Panc1 (cell line): ENCODE measurements around the gene DDX25. TPM values are rescaled to one million over a fixed set of nuclear protein-coding genes. Genes with fewer than 3 reads are reported as not detected.
A peak's percentile ranks its signal among the peaks of the same experiment; 100 is the strongest.

Source experiments
- ATAC-seq: fragments of 200-7000 bp; cut with Tn5 transposase; 2 replicates; pipeline ENCODE4 v1.9.1; 2020; ENCODE audit warnings: mild to moderate bottlenecking, moderate library complexity
- BruUV-seq: library from RNA; stranded (reverse); fragments of 400-500 nt; replicated peaks from 2 replicates; lab custom pipeline; 2021; lab: Mats Ljungman, UMichigan
- CTCF ChIA-PET: fragments of 300-600 bp; sonication (Branson Sonifier 250); formaldehyde crosslinking; loops from one replicate; lab custom pipeline; 2022; ENCODE audit warnings: antibody characterized with exemption; lab: Charles Lee
- POLR2A ChIA-PET: fragments of 300-600 bp; sonication (Branson Sonifier 250); formaldehyde crosslinking; loops from one replicate; lab custom pipeline; 2022; ENCODE audit warnings: antibody characterized with exemption; lab: Charles Lee
- DNase-seq: peaks from one replicate; pipeline ENCODE4 v3.0.0-alpha.2; 2010; ENCODE audit warnings: low read depth, low spot score
- H3K27ac ChIP-seq: 2 replicates; pipeline ENCODE4 v1.5.1; 2011; ENCODE audit warnings: mild to moderate bottlenecking, low read length, inconsistent platforms
- H3K27me3 ChIP-seq: fragments of 200-500 bp; sonication (Bioruptor generic); 2 replicates; pipeline ENCODE4 v1.6.0; 2014; ENCODE audit warnings: low read length, inconsistent platforms; ENCODE audit not compliant: control insufficient read depth, insufficient read depth
- H3K36me3 ChIP-seq: fragments of 200-500 bp; sonication (Bioruptor generic); 2 replicates; pipeline ENCODE4 v1.5.1; 2014; ENCODE audit warnings: inconsistent platforms, mild to moderate bottlenecking, low read length, moderate library complexity; ENCODE audit not compliant: control insufficient read depth, insufficient read depth
- H3K4me1 ChIP-seq: 2 replicates; pipeline ENCODE4 v1.5.1; 2011; ENCODE audit warnings: inconsistent platforms, mild to moderate bottlenecking, low read length, moderate library complexity; ENCODE audit not compliant: control insufficient read depth, insufficient read depth
- H3K4me3 ChIP-seq, 2 experiments: 2 replicates each; pipeline ENCODE4 v1.5.1; 2011 to 2012; ENCODE audit warnings: low read depth in 2 of 2, low read length in 2 of 2, mild to moderate bottlenecking in 2 of 2, inconsistent platforms in 1 of 2, moderate library complexity in 1 of 2
- H3K9me3 ChIP-seq: fragments of 200-500 bp; sonication (Bioruptor generic); 2 replicates; pipeline ENCODE4 v1.5.1; 2014; ENCODE audit warnings: low read depth, mild to moderate bottlenecking, inconsistent platforms, low read length, moderate library complexity; ENCODE audit not compliant: control insufficient read depth, insufficient read depth
- POLR2AphosphoS5 ChIP-seq: IDR thresholded peaks from 2 replicates; pipeline ENCODE4 v1.6.1; 2012; ENCODE audit warnings: mild to moderate bottlenecking, low read depth, low read length, moderate library complexity
- SIN3A ChIP-seq: IDR thresholded peaks from 2 replicates; pipeline ENCODE4 v1.6.1; 2012; ENCODE audit warnings: low read depth, mild to moderate bottlenecking, low read length, moderate library complexity, borderline replicate concordance; ENCODE audit not compliant: insufficient read depth
- TCF7L2 ChIP-seq: IDR thresholded peaks from 2 replicates; pipeline ENCODE4 v1.6.1; 2011; ENCODE audit warnings: mild to moderate bottlenecking, low read depth, low read length, inconsistent platforms
- in situ Hi-C: cut with HindIII; loops from 2 replicates; pipeline ENCODE4 v1.10.0; 2016; ENCODE audit warnings: low sequenced_read_pairs, low pct_unique_long_range_greater_than_20kb
- intact Hi-C: fragments of 100-400 bp; cut with micrococcal nuclease; formaldehyde crosslinking; loops from one replicate; pipeline ENCODE4 v1.10.0; 2022; ENCODE audit not compliant: unreplicated experiment
- total RNA-seq: library from RNA; stranded (reverse); gene quantifications from one replicate; pipeline ENCODE4 v1.2.1, GENCODE V29; 2021; ENCODE audit not compliant: unreplicated experiment
- TF ChIP-seq, protein P1 (sequence below): fragments of 450-650 bp; IDR thresholded peaks from 2 replicates; pipeline ENCODE4 v1.5.1; 2017; ENCODE audit warnings: mild to moderate bottlenecking
- TF ChIP-seq, protein P2 (sequence below), 2 experiments: IDR thresholded peaks; 2 replicates each; pipeline ENCODE4 v1.6.1; 2011 to 2012; ENCODE audit warnings: low read depth in 2 of 2, control low read depth in 1 of 2, low read length in 1 of 2, mild to moderate bottlenecking in 1 of 2, moderate library complexity in 1 of 2; ENCODE audit not compliant: insufficient read depth in 1 of 2

Gene DDX25
- total RNA-seq, 1 experiment from 2014 or later, result 0.15 TPM

DNA sequence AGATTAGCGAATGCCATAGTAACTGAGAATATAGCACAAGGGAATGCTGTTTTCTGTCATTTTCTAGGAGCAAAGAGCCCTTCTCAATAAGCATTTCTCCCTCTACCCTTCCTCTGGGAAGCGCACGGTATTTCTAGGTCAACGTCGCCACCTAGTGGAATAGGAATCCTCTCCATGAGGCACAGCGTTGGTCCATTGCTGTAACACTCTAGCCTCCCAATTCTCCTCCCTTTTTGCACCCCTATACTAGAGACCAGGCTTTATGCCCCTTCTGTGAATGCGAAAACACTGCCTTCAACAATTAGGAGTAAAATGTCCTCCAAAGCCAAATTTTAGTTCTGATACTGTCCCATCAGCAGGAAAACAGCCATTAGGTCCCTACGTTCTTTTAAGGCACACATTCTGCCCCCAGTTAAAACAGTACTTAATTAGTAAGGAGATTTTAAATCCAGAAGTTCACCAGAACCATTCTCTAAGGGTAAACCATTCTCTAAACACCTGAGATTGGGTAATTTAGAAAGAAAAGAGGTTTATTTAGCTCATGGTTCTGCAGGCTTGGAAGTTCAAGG is 29.7 kb upstream of the DDX25 start:
- peaks cover 15% of the 10 kb centered on the region; the same call in 1 of the 2 replicates for H3K9me3 ChIP-seq
- BruUV-seq, result no TSS peak
- H3K27ac ChIP-seq, result no peak overlapping the region
- no peaks in the 10 kb centered on the region for H3K4me1 ChIP-seq
- TF ChIP-seq SIN3A (no peak), TCF7L2 (no peak), POLR2AphosphoS5 (no peak)
- TF ChIP-seq, protein P1, sequence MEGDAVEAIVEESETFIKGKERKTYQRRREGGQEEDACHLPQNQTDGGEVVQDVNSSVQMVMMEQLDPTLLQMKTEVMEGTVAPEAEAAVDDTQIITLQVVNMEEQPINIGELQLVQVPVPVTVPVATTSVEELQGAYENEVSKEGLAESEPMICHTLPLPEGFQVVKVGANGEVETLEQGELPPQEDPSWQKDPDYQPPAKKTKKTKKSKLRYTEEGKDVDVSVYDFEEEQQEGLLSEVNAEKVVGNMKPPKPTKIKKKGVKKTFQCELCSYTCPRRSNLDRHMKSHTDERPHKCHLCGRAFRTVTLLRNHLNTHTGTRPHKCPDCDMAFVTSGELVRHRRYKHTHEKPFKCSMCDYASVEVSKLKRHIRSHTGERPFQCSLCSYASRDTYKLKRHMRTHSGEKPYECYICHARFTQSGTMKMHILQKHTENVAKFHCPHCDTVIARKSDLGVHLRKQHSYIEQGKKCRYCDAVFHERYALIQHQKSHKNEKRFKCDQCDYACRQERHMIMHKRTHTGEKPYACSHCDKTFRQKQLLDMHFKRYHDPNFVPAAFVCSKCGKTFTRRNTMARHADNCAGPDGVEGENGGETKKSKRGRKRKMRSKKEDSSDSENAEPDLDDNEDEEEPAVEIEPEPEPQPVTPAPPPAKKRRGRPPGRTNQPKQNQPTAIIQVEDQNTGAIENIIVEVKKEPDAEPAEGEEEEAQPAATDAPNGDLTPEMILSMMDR, result peak; percentile 86
- TF ChIP-seq, protein P2, sequence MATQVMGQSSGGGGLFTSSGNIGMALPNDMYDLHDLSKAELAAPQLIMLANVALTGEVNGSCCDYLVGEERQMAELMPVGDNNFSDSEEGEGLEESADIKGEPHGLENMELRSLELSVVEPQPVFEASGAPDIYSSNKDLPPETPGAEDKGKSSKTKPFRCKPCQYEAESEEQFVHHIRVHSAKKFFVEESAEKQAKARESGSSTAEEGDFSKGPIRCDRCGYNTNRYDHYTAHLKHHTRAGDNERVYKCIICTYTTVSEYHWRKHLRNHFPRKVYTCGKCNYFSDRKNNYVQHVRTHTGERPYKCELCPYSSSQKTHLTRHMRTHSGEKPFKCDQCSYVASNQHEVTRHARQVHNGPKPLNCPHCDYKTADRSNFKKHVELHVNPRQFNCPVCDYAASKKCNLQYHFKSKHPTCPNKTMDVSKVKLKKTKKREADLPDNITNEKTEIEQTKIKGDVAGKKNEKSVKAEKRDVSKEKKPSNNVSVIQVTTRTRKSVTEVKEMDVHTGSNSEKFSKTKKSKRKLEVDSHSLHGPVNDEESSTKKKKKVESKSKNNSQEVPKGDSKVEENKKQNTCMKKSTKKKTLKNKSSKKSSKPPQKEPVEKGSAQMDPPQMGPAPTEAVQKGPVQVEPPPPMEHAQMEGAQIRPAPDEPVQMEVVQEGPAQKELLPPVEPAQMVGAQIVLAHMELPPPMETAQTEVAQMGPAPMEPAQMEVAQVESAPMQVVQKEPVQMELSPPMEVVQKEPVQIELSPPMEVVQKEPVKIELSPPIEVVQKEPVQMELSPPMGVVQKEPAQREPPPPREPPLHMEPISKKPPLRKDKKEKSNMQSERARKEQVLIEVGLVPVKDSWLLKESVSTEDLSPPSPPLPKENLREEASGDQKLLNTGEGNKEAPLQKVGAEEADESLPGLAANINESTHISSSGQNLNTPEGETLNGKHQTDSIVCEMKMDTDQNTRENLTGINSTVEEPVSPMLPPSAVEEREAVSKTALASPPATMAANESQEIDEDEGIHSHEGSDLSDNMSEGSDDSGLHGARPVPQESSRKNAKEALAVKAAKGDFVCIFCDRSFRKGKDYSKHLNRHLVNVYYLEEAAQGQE (IDR thresholded peaks at IDR 0.05; ENCODE audit: insufficient read depth in 1 of 2, low read depth in 2 of 2, low read length in 1 of 2), result no peak
- no peaks in the 10 kb centered on the region for H3K36me3 ChIP-seq
- in situ Hi-C loops (no loop called here), intact Hi-C loops (loop anchor here (1.0 to 5.0 kb wide), 2 partner anchors 150 to 247 kb away; partner anchors contain the start of gene CHEK1)
- POLR2A ChIA-PET, result no interaction called here
- no peak overlapping the region for H3K4me3 ChIP-seq
- ATAC-seq, result peak; percentile 97
- CTCF ChIA-PET, result no interaction called here
- peak; percentile 51 for DNase-seq
- no peaks in the 10 kb centered on the region for H3K27me3 ChIP-seq

DNA sequence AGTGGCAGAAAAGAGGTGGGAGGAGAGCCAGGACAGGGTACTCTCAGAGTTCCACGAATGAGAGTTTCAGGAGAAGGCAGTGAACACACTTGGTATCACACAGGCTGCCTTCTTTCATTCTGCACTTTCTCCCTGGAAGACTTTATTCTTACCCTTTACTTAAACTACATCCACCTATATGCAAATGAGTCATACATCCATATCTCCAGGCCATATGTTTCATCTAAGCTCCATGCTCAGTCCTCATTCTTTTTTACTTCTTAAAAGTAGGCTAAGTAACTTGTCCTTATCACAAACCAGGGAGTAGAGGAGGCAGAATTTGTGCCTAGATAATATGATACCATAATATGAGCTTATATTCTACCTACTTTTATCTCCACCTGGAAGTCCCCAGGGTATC is 23.0 kb upstream of the DDX25 start:
- DNase-seq (no peak), ATAC-seq (no peak)
- in situ Hi-C loops, result no loop called here
- H3K36me3 ChIP-seq, result no peaks in the 10 kb centered on the region
- intact Hi-C loops, result no loop called here
- H3K27ac ChIP-seq, result no peak overlapping the region
- ChIA-PET CTCF (interaction anchor here (0.7 kb wide), 1 partner anchor 256 kb away, joined by 4 read pairs; no protein-coding TSS in a partner anchor), POLR2A (interaction anchor here (0.6 to 1.0 kb wide), 2 partner anchors 178 to 279 kb away, joined by 3 to 4 read pairs; no protein-coding TSS in a partner anchor)
- no peaks in the 10 kb centered on the region for H3K9me3 ChIP-seq
- H3K4me1 ChIP-seq, result no peaks in the 10 kb centered on the region; the same call in 1 of the 2 replicates
- BruUV-seq, result no TSS peak
- no peaks in the 10 kb centered on the region for H3K27me3 ChIP-seq
- TF ChIP-seq TCF7L2 (no peak), POLR2AphosphoS5 (no peak), SIN3A (no peak)
- TF ChIP-seq, protein P2 (IDR thresholded peaks at IDR 0.05; ENCODE audit: insufficient read depth in 1 of 2, low read depth in 2 of 2, low read length in 1 of 2), result no peak
- TF ChIP-seq, protein P1, result no peak
- no peak overlapping the region for H3K4me3 ChIP-seq
